ENCODE results near the gene SMYD3.

The SMYD3 gene

DNA sequence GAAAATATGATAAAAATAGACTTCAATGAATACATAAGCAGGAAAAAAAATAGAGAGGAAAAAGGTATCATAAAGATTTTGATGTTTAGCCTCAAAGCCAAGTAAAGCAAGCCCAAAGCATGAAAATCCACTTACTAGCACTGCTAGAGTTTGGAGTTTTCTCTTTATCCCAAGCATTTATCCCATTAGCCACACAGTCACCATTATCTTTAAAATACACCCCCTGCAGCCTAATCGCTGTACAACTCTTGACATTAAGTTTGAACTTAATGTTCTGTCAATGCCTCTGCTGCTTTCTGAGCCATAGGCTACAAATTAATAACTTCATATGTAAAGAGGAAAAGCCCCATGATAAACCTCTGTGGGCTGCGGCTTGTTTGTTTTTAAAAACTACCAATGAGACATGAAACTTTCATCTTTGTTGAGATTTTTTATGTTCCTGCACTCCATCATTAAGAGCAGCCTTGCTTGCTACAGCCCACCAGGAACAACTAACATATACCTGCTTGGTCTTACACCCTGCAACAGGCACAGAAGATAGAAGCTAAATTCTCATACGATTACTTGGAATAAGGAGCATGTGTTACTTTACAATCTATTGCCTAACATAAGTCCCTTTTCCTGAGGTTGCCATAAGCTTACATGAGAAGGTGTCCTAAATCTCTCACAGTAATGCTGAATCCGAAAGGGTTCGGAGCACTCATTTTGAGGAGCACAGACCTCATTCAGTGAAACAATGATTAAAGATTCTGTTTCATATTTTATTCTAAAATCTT, 202.4 kb downstream of the SMYD3 start:
- H3K4me3 ChIP-seq (ENCODE audit: control insufficient read depth, low read depth, low read length): no peak overlapping the region
- no peak for DNase-seq (ENCODE audit: low read depth)
- TF ChIP-seq, protein P1, sequence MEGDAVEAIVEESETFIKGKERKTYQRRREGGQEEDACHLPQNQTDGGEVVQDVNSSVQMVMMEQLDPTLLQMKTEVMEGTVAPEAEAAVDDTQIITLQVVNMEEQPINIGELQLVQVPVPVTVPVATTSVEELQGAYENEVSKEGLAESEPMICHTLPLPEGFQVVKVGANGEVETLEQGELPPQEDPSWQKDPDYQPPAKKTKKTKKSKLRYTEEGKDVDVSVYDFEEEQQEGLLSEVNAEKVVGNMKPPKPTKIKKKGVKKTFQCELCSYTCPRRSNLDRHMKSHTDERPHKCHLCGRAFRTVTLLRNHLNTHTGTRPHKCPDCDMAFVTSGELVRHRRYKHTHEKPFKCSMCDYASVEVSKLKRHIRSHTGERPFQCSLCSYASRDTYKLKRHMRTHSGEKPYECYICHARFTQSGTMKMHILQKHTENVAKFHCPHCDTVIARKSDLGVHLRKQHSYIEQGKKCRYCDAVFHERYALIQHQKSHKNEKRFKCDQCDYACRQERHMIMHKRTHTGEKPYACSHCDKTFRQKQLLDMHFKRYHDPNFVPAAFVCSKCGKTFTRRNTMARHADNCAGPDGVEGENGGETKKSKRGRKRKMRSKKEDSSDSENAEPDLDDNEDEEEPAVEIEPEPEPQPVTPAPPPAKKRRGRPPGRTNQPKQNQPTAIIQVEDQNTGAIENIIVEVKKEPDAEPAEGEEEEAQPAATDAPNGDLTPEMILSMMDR (IDR thresholded peaks at IDR 0.05; ENCODE audit: control insufficient read depth, insufficient read depth, low read depth, low read length, missing control alignments): no peak

DNA sequence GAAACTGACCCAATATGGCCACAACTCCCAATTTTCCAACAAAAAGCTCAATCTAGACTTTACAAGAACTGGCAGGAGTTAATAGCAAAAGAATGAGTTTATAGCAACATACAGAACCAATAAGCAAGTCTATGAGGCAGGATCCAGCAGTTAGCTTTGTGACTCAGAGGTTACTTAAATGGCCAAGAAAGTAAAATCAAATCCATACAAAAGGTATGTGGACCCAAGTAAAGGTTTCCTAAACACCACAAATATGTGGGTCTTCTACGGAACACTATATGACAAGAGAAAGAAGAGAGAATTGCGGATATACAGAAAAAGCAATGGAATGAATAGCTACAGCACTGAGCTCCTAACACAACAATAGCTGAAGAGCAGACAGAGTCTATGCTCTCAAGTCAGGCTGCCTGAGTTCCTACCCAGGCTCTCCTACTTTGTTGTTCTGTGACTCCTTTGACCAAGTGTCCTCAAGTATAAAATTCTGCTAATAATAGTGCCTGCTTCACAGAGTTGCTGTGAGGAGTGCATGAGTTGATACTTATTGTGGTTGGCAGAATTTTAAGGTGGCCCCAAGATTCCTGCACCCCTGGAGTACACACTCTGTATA, 204.3 kb downstream of the SMYD3 start:
- DNase-seq (ENCODE audit: low read depth): no peak
- TF ChIP-seq, protein P1 (IDR thresholded peaks at IDR 0.05; ENCODE audit: control insufficient read depth, insufficient read depth, low read depth, low read length, missing control alignments): no peak
- H3K4me3 ChIP-seq (ENCODE audit: control insufficient read depth, low read depth, low read length): no peak overlapping the region

DNA sequence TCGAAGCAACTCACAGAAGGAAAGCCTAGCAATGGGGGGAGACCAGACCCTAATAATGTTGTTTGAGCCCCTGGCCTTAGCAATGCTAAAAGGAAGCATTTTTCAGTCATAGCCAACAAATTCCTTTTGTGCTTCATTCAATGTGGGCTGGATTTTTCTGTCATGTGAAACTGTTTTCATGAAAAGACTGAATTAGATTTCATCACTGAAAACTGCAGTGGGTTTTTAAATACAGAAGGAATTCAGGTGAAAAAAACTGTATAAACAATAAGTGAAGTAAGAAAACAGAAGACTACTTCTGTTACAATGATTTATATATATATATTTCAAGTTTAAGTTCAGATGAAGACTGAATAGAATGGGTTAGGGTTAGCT, 204.8 kb downstream of the SMYD3 start:
- no peak overlapping the region for H3K4me3 ChIP-seq (ENCODE audit: control insufficient read depth, low read depth, low read length)
- no peak for DNase-seq (ENCODE audit: low read depth)
- TF ChIP-seq, protein P1 (IDR thresholded peaks at IDR 0.05; ENCODE audit: control insufficient read depth, insufficient read depth, low read depth, low read length, missing control alignments): no peak

DNA sequence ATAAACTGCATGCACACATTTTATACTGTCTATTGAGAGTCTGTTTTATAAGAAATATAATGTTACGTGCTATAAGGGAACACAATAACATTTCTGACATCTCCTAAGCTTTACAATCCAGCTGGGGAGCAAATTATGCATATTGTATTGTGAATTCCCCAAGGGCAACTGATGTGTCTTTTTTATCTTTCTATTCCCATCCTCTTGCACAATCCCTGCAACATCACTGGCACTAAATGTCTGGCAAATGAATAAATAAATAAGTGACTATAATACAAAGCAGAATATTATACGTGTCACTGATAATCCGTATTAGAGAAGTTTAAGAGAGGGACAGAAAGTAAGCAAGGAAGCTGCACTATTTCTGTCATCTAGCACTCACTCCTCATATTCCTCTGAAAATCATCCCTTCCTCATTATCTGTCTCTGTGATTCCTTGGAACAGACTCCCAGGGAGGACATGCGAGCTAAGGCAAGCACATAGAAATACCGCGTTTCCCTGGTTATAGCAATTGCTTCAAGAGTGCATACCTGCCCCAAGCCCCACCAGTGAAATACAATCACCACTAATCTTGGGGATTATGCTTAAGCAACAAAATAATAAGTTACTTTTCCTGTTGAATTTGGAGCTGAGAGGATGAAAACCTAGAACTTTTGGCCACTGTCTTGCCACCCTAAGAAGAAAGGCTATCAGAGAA, 205.4 kb downstream of the SMYD3 start:
- TF ChIP-seq, protein P1 (IDR thresholded peaks at IDR 0.05; ENCODE audit: control insufficient read depth, insufficient read depth, low read depth, low read length, missing control alignments): no peak
- H3K4me3 ChIP-seq (ENCODE audit: control insufficient read depth, low read depth, low read length): no peak overlapping the region
- DNase-seq (ENCODE audit: low read depth): no peak

DNA sequence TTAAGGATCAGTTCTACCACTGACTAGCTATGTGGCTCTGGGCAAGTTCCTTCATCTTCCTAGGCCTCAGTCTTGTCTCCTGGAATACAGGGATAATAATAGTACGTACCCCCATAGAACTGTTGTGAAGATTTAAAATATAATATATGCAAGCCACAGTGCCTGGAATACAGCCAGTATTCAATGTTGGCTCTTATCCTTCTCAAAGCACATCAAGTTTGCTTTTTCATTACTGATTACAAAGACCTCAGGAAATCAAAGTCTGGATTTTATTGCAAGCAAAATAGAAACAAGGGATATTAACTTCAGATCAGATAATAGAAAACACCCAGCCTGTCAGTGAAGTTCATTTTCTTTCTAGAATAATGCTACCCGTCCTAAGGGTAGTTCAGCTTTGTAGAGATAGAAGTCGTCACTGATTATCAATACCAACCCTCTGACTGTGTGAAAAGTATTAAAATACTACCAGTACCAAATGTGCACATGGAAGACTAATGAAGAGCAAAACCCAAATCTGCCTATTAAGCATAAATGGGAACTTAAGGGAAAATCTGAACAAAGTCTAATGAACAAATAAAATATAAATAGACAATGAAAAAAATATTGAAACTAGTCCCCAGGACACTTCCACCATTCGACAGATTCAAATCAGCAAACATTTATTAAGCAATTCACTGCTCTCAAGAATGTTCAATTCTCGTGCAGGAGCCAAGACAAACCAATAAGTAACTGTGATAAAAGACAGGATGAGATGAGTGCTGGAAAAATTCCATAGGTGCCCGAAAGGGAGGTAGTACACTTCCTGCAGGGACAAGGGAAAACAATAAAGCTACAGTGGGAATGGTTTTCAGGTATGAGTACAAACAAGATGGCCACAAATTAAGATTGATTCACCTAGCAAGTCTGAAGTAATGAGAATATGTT, 206.2 kb downstream of the SMYD3 start:
- H3K4me3 ChIP-seq (ENCODE audit: control insufficient read depth, low read depth, low read length): no peak overlapping the region
- DNase-seq (ENCODE audit: low read depth): no peak
- TF ChIP-seq, protein P1 (IDR thresholded peaks at IDR 0.05; ENCODE audit: control insufficient read depth, insufficient read depth, low read depth, low read length, missing control alignments): no peak
